Natural killer cell (primary cell): ENCODE data around the gene METTL21A. TPM values are rescaled to one million over a fixed set of nuclear protein-coding genes. Genes with fewer than 3 reads are reported as not detected.
"Not testable (repeated sequence)": the region's sequence is repeated elsewhere in the genome, so short reads cannot be mapped to it uniquely, and the experiment has no call there.

ENCODE experiments used
- ATAC-seq, 3 donors: fragments of 150-1000 bp in 2 of 3; fragments of 200-7000 bp in 1 of 3; cut with Tn5 transposase; 1 replicate in 1 of 3; 2 replicates in 2 of 3; pipeline ENCODE4 v1.10.0; 2021; ENCODE audit warnings: mild to moderate bottlenecking in 2 of 3, moderate library complexity in 2 of 3
- DNase-seq, 2 donors: peaks; one replicate each; pipeline versions ENCODE4 v3.0.0 to v3.0.0-alpha.2; 2013 to 2021; ENCODE audit warnings: mixed read lengths in 1 of 2
- H3K27ac ChIP-seq: one replicate; pipeline ENCODE4 v1.5.1; 2013; ENCODE audit warnings: mild to moderate bottlenecking, low read length
- H3K27me3 ChIP-seq: one replicate; pipeline ENCODE4 v1.6.1; 2013; ENCODE audit warnings: low read length; ENCODE audit not compliant: control insufficient read depth, insufficient read depth
- H3K36me3 ChIP-seq: one replicate; pipeline ENCODE4 v1.6.1; 2013; ENCODE audit warnings: low read length; ENCODE audit not compliant: control insufficient read depth, insufficient read depth
- H3K4me1 ChIP-seq: one replicate; pipeline ENCODE4 v1.6.1; 2013; ENCODE audit warnings: low read length; ENCODE audit not compliant: control insufficient read depth, insufficient read depth
- H3K4me3 ChIP-seq: one replicate; pipeline ENCODE4 v1.5.1; 2013; ENCODE audit warnings: low read length
- H3K9me3 ChIP-seq: one replicate; pipeline ENCODE4 v1.6.1; 2013; ENCODE audit warnings: low read length; ENCODE audit not compliant: control insufficient read depth, insufficient read depth
- H3K27ac Mint-ChIP-seq, 2 donors: one replicate each; pipeline ENCODE4 v1.8.0; 2022; ENCODE audit warnings: mild to moderate bottlenecking in 2 of 2, mixed read lengths in 2 of 2, moderate library complexity in 1 of 2
- H3K27me3 Mint-ChIP-seq, 2 donors: one replicate each; pipeline ENCODE4 v1.8.0; 2022; ENCODE audit warnings: low read depth in 2 of 2, mixed read lengths in 2 of 2
- H3K36me3 Mint-ChIP-seq: one replicate; pipeline ENCODE4 v1.8.0; 2022; ENCODE audit warnings: mixed read lengths
- H3K4me1 Mint-ChIP-seq, 2 donors: one replicate each; pipeline ENCODE4 v1.8.0; 2022; ENCODE audit warnings: mixed read lengths in 2 of 2
- H3K4me3 Mint-ChIP-seq: one replicate; pipeline ENCODE4 v1.8.0; 2022; ENCODE audit warnings: mild to moderate bottlenecking, moderate library complexity, mixed read lengths
- H3K9me3 Mint-ChIP-seq, 2 donors: one replicate each; pipeline ENCODE4 v1.8.0; 2022; ENCODE audit warnings: mixed read lengths in 2 of 2
- WGBS: methylation state at CpG from one replicate; pipeline ENCODE4 v1.1.7; 2013; ENCODE audit warnings: missing lambda C conversion rate; ENCODE audit not compliant: insufficient coverage; 5-methylcytosine and 5-hydroxymethylcytosine counted together
- intact Hi-C: fragments of 100-400 bp; cut with micrococcal nuclease; formaldehyde crosslinking; loops from one replicate; pipeline ENCODE4 v1.14.2; 2022
- total RNA-seq, 4 donors: library from RNA; stranded (reverse); fragments of 120-200 nt in 1 of 4; gene quantifications; one replicate each; pipeline versions ENCODE4 v1.2.3 to v1.2.4, GENCODE V29; 2013 to 2022
- TF ChIP-seq, protein P1 (sequence below): fragments of 200-600 bp; IDR thresholded peaks from one replicate; pipeline ENCODE4 v1.8.0; 2022; ENCODE audit warnings: antibody characterized with exemption

METTL21A gene
- total RNA-seq, 3 donors from 2014 or later (not counting 1 experiment from before 2014, with no cell fraction given), result 10.1 to 11.5 (median 11.0) TPM

DNA sequence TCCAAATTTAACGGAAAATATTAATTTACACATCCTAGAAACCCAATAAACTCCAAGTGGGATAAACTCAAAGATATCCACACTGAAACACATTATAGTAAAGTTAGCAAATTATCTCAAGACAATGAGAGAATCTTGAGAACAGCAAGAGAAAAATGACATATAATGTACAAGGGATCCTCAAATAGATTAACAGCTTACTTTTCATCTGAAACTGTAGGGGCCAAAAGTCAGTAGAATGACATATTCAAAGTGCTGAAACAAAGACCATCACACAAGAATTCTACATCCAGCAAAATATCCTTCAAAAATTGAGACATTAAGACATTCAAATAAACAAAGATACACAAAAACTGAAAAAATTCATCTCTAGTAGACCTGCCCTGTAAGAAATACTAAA, 18.7 kb upstream of the METTL21A start:
- Mint-ChIP-seq H3K27ac (no peak overlapping the region), H3K27me3 (no peaks in the 10 kb centered on the region), H3K4me1 (no peaks in the 10 kb centered on the region), H3K36me3 (no peaks in the 10 kb centered on the region), H3K4me3 (no peak overlapping the region), H3K9me3 (no peaks in the 10 kb centered on the region)
- H3K27me3 ChIP-seq, result no peaks in the 10 kb centered on the region
- no peak for DNase-seq
- WGBS, result no CpG with 5 or more reads among the region's 1 CpG
- TF ChIP-seq, protein P1, sequence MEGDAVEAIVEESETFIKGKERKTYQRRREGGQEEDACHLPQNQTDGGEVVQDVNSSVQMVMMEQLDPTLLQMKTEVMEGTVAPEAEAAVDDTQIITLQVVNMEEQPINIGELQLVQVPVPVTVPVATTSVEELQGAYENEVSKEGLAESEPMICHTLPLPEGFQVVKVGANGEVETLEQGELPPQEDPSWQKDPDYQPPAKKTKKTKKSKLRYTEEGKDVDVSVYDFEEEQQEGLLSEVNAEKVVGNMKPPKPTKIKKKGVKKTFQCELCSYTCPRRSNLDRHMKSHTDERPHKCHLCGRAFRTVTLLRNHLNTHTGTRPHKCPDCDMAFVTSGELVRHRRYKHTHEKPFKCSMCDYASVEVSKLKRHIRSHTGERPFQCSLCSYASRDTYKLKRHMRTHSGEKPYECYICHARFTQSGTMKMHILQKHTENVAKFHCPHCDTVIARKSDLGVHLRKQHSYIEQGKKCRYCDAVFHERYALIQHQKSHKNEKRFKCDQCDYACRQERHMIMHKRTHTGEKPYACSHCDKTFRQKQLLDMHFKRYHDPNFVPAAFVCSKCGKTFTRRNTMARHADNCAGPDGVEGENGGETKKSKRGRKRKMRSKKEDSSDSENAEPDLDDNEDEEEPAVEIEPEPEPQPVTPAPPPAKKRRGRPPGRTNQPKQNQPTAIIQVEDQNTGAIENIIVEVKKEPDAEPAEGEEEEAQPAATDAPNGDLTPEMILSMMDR, result no peak
- no peaks in the 10 kb centered on the region for H3K4me1 ChIP-seq
- intact Hi-C loops, result no loop called here
- ATAC-seq, result no peak
- no peaks in the 10 kb centered on the region for H3K36me3 ChIP-seq
- no peak overlapping the region for H3K27ac ChIP-seq
- peaks cover 4% of the 10 kb centered on the region for H3K9me3 ChIP-seq
- H3K4me3 ChIP-seq, result no peak overlapping the region

DNA sequence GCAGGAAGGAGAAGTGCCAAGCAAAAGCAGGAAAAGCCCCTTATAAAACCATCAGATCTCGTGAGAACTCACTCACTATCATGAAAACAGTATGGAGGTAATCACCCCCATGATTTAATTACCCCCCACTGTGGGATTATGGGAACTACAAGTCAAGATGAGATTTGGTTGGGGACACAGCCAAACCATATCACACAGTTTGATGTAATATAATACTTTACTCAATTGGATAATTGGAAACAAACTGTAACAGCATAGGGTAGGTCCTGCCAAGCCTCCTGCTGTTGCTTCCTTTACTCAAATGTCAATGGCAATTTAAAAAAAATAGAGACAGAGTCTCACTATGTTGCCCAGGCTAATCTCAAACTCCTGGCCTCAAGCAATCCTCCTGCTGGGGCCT, 15.5 kb upstream of the METTL21A start:
- H3K36me3 Mint-ChIP-seq, result no peaks in the 10 kb centered on the region
- H3K27ac Mint-ChIP-seq, result no peak overlapping the region
- TF ChIP-seq, protein P1, result no peak
- ATAC-seq (no peak), DNase-seq (no peak)
- no CpG with 5 or more reads among the region's 1 CpG for WGBS
- Histone ChIP-seq H3K4me1 (peaks cover 2% of the 10 kb centered on the region), H3K27me3 (no peaks in the 10 kb centered on the region), H3K4me3 (no peak overlapping the region), H3K27ac (no peak overlapping the region), H3K36me3 (no peaks in the 10 kb centered on the region), H3K9me3 (peaks cover 4% of the 10 kb centered on the region)
- H3K27me3 Mint-ChIP-seq, result no peaks in the 10 kb centered on the region
- intact Hi-C loops, result no loop called here
- no peak overlapping the region for H3K4me3 Mint-ChIP-seq
- no peaks in the 10 kb centered on the region for H3K4me1 Mint-ChIP-seq
- H3K9me3 Mint-ChIP-seq, result no peaks in the 10 kb centered on the region

DNA sequence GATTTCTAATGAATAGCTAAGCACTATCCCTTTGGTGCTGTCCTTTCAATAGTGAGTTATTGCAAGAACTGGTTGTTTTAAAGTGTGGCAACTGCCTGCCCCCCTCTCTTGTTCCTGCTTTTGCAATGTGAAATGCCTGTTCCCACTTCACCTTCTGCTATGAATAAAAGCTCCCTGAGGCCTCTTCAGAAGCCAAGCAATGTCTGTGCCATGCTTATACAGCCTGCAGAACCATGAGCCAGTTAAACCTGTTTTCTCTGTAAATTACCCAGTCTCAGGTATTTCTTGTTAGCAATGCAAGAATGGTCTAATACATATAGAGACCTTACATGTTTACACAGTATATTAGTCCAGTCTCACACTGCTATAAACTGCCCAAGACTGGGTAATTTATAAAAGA, 15.0 kb upstream of the METTL21A start:
- Mint-ChIP-seq H3K4me1 (no peaks in the 10 kb centered on the region), H3K27me3 (no peaks in the 10 kb centered on the region), H3K36me3 (no peaks in the 10 kb centered on the region), H3K4me3 (no peak overlapping the region), H3K9me3 (no peaks in the 10 kb centered on the region), H3K27ac (no peak overlapping the region)
- no peaks in the 10 kb centered on the region for H3K36me3 ChIP-seq
- ATAC-seq (no peak), DNase-seq (no peak)
- peaks cover 4% of the 10 kb centered on the region for H3K9me3 ChIP-seq
- H3K4me1 ChIP-seq, result peaks cover 2% of the 10 kb centered on the region
- H3K4me3 ChIP-seq, result no peak overlapping the region
- no peak overlapping the region for H3K27ac ChIP-seq
- intact Hi-C loops, result no loop called here
- H3K27me3 ChIP-seq, result no peaks in the 10 kb centered on the region
- TF ChIP-seq, protein P1, result no peak

DNA sequence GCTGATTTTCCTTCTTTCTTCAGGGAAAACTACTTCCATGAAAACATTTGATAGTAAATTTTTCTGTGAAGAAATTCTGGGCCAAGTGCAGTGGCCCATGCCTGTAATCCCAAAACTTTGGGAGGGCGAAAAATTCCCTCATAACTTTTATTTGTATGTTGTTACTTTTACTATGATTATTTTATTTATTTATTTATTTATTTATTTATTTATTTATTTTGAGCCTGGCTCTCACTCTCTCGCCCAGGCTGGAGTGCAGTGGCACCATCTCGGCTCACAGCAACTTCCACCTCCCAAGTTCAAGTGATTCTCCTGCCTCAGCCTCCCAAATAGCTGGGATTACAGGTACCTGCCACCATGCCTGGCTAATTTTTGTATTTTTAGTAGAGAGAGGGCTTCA, 14.1 kb upstream of the METTL21A start:
- WGBS, result no CpG with 5 or more reads among the region's 3 CpGs
- H3K27me3 Mint-ChIP-seq, DNase-seq, H3K4me3 ChIP-seq, intact Hi-C loops, H3K27ac ChIP-seq, ATAC-seq, H3K4me3 Mint-ChIP-seq, H3K27ac Mint-ChIP-seq, H3K9me3 Mint-ChIP-seq, H3K9me3 ChIP-seq, H3K36me3 ChIP-seq, H3K4me1 Mint-ChIP-seq, H3K36me3 Mint-ChIP-seq, H3K27me3 ChIP-seq, H3K4me1 ChIP-seq: not testable (repeated sequence)
